C4-2B (cell line): ENCODE data around the gene ANKH.
"Not testable (repeated sequence)": the region's sequence is repeated elsewhere in the genome, so short reads cannot be mapped to it uniquely, and the experiment has no call there.

Experiments used
- H3K27ac ChIP-seq: fragments of 450-650 bp; 2 replicates; pipeline ENCODE4 v1.5.1; 2017
- CTCF ChIP-seq: fragments of 450-650 bp; conservative IDR thresholded peaks from 2 replicates; pipeline ENCODE4 v1.5.1; 2017; ENCODE audit warnings: mild to moderate bottlenecking
- ZFX ChIP-seq: fragments of 450-650 bp; IDR thresholded peaks from 2 replicates; pipeline ENCODE4 v1.6.1; 2017

ANKH gene

GRCh38 chr5:14848385-14848784 lies 23.2 kb downstream of the ANKH start:
- TF ChIP-seq ZFX: no peak
- H3K27ac ChIP-seq: no peak overlapping the region

GRCh38 chr5:14847471-14847870 lies 24.1 kb downstream of the ANKH start:
- no peak overlapping the region for H3K27ac ChIP-seq
- no peak for TF ChIP-seq CTCF
- TF ChIP-seq ZFX: no peak

GRCh38 chr5:14842117-14842516 lies 29.5 kb downstream of the ANKH start:
- H3K27ac ChIP-seq: no peak overlapping the region
- TF ChIP-seq CTCF (no peak), ZFX (no peak)

- TF ChIP-seq ZFX (no peak), CTCF (no peak)
- H3K27ac ChIP-seq: no peak overlapping the region
Measured at GRCh38 chr5:14840624-14841023, 31.0 kb downstream of the ANKH start.

DNA sequence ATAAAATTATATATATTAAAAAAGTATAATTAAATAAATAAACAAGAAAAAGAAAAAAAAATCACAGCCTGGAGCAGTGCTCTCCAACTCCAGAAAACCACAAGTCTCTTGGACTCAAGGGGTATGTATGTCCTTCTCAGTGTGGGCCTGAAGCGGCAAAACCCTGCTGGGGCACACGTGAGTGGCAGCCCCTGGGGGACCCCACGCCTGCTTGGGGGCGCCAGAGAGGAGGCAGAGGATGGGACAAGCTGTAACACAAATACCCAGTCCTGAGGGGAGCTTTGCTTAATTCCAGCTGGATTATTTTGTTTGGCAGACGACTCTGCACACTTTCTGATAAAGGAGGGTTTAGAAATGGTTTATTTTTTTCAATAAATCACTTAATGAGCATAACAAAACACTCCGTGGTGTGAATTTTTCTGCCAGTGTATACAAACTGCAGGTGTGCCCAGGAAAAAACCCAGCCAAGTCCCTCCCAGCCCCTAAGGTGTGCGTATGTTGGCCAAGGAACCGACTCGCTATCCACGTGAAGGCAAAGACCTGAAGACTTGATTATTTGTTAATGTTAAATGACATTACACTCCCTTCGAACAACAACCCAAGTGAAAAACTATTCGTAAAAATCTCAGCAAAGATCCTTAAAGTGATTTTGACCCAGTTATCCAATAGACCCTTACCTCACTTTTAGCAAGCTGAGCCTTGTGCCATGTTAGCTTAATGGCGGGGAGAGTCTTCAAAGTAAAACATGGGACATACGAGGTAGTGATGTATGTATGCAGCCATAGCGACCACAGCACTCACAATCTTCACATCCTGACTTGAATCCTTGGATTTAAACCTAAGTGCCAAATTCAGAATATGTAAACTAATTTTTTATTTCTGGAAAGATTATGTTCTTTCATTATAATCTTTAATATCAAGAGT lies 32.9 kb downstream of the ANKH start:
- no peak overlapping the region for H3K27ac ChIP-seq
- TF ChIP-seq CTCF: no peak

GRCh38 chr5:14837423-14838122 lies 34.0 kb downstream of the ANKH start:
- not testable (repeated sequence) for H3K27ac ChIP-seq

DNA sequence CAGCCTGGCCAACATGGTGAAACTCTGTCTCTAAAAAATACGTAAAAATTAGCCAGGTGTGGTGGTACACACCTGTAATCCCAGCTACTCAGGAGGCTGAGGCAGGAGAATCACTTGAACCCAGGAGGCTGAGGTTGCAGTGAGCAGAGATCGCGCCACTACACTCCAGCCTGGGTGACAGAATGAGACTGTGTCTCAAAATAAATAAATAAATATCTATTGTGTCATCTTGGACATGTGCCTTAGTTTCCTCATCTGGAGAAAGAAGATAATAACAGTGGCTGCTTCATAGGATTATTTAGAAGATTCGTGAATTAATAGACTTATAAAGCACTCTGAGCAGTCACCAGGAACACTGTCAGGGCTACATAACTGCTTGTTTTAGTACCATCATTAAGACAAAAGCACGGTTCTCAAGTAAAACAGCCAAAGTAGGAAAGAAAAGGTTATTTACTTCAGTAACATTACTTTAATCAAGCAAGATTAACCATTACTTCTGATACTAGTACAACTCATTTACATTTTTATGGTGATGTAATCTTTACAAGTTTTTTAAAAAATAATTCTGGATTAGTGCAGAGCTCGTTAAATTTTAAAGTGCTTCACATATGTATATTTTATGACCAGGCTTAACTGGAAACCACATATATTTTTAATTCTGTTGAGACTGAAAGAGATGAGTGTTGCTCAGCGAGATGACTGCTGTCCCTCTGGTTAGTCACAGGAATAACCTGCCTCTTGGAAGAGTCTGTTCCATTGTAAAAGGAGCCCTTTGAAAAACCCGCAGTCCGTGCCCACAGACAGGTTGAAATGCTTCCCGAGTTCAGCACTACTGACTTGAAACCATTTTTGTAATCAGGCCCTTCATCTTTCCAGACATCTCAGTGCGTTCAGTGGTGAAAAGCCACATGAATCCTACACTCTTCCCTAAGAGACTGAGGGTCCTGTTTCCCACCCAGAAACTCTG lies 36.7 kb downstream of the ANKH start:
- no peak overlapping the region; the same call in 1 of the 2 replicates for H3K27ac ChIP-seq
- TF ChIP-seq CTCF (no peak), ZFX (no peak)

GRCh38 chr5:14834062-14834461 lies 37.5 kb downstream of the ANKH start:
- no peak overlapping the region for H3K27ac ChIP-seq
- TF ChIP-seq CTCF: no peak
